IMR-90 (cell line): Measurements from ENCODE around the gene NMRAL1. TPM values are rescaled to one million over a fixed set of nuclear protein-coding genes. Genes with fewer than 3 reads are reported as not detected.

ENCODE experiments used
- ATAC-seq: fragments of 200-7000 bp; cut with Tn5 transposase; 2 replicates; pipeline ENCODE4 v1.9.1; 2020; ENCODE audit warnings: low read depth, mild to moderate bottlenecking, moderate library complexity
- BruUV-seq: library from RNA; stranded (reverse); fragments of 400-500 nt; replicated peaks from 2 replicates; lab custom pipeline; 2021; lab: Mats Ljungman, UMichigan
- CTCF ChIA-PET: fragments of 300-600 bp; formaldehyde crosslinking; extraction: SDS; loops from one replicate; lab custom pipeline; 2021; ENCODE audit warnings: antibody characterized with exemption; lab: Yijun Ruan, JAX
- POLR2A ChIA-PET: fragments of 300-600 bp; sonication (Branson Sonifier 250); formaldehyde crosslinking; loops from one replicate; lab custom pipeline; 2022; ENCODE audit warnings: antibody characterized with exemption; ENCODE audit not compliant: unreplicated experiment; lab: Charles Lee
- DNase-seq: peaks from one replicate; pipeline ENCODE4 v3.0.0; 2013
- H2AFZ ChIP-seq: replicated peaks from 2 replicates; pipeline ENCODE3; 2013; ENCODE audit warnings: low read length, mild to moderate bottlenecking; ENCODE audit not compliant: poor library complexity
- H2AK5ac ChIP-seq: 2 replicates; pipeline ENCODE4 v1.6.1; 2013; ENCODE audit warnings: low read depth, low read length, inconsistent platforms
- H2AK9ac ChIP-seq: replicated peaks from 2 replicates; pipeline ENCODE3; 2013; ENCODE audit warnings: mild to moderate bottlenecking, low read depth, low read length, moderate library complexity; ENCODE audit not compliant: poor library complexity
- H2BK120ac ChIP-seq: 2 replicates; pipeline ENCODE4 v1.6.1; 2013; ENCODE audit warnings: low read depth, low read length, inconsistent platforms
- H2BK15ac ChIP-seq: 3 replicates; pipeline ENCODE4 v1.6.1; 2013; ENCODE audit warnings: low read depth, low read length, inconsistent platforms
- H2BK20ac ChIP-seq: 2 replicates; pipeline ENCODE4 v1.6.1; 2013; ENCODE audit warnings: low read depth, mild to moderate bottlenecking, inconsistent platforms, low read length, moderate library complexity
- H2BK5ac ChIP-seq: 2 replicates; pipeline ENCODE4 v1.6.1; 2013; ENCODE audit warnings: mild to moderate bottlenecking, low read depth, low read length, inconsistent platforms; ENCODE audit not compliant: poor library complexity, severe bottlenecking
- H3K14ac ChIP-seq: replicated peaks from 2 replicates; pipeline ENCODE4 v1.6.1; 2013; ENCODE audit warnings: low read depth, low read length, inconsistent platforms
- H3K18ac ChIP-seq: 2 replicates; pipeline ENCODE4 v1.6.1; 2013; ENCODE audit warnings: low read depth, low read length, control low read depth
- H3K23ac ChIP-seq: 2 replicates; pipeline ENCODE4 v1.6.1; 2013; ENCODE audit warnings: low read depth, low read length, inconsistent platforms
- H3K27ac ChIP-seq: 2 replicates; pipeline ENCODE4 v1.5.1; 2013; ENCODE audit warnings: mild to moderate bottlenecking, control low read depth, low read length; ENCODE audit not compliant: insufficient read depth
- H3K27me3 ChIP-seq: 2 replicates; pipeline ENCODE4 v1.6.1; 2013; ENCODE audit warnings: low read length; ENCODE audit not compliant: control insufficient read depth, insufficient read depth
- H3K36me3 ChIP-seq: 2 replicates; pipeline ENCODE4 v1.6.1; 2013; ENCODE audit warnings: low read length, mixed read lengths; ENCODE audit not compliant: control insufficient read depth, insufficient read depth
- H3K4ac ChIP-seq: 2 replicates; pipeline ENCODE4 v1.6.1; 2013; ENCODE audit warnings: low read depth, low read length, inconsistent platforms
- H3K4me1 ChIP-seq: 2 replicates; pipeline ENCODE4 v1.6.1; 2013; ENCODE audit warnings: low read length, mixed read lengths; ENCODE audit not compliant: control insufficient read depth, insufficient read depth
- H3K4me2 ChIP-seq: 2 replicates; pipeline ENCODE4 v1.6.1; 2013; ENCODE audit warnings: low read depth, mild to moderate bottlenecking, control low read depth, low read length, moderate library complexity
- H3K4me3 ChIP-seq: 2 replicates; pipeline ENCODE4 v1.5.1; 2013; ENCODE audit warnings: low read depth, mild to moderate bottlenecking, control low read depth, low read length, moderate library complexity; ENCODE audit not compliant: insufficient read depth
- H3K56ac ChIP-seq: 2 replicates; pipeline ENCODE4 v1.6.1; 2013; ENCODE audit warnings: low read length, inconsistent platforms; ENCODE audit not compliant: insufficient read depth; ENCODE audit errors: extremely low read depth
- H3K79me1 ChIP-seq, 2 experiments: 2 replicates each; pipeline ENCODE4 v1.6.1; 2013; ENCODE audit warnings: low read length in 2 of 2, inconsistent platforms in 1 of 2, low read depth in 1 of 2
- H3K9ac ChIP-seq: 2 replicates; pipeline ENCODE4 v1.6.1; 2013; ENCODE audit warnings: low read depth, low read length, control low read depth
- H3K9me1 ChIP-seq: 2 replicates; pipeline ENCODE4 v1.6.1; 2013; ENCODE audit warnings: low read length, inconsistent platforms; ENCODE audit not compliant: insufficient read depth
- H3K9me3 ChIP-seq: 2 replicates; pipeline ENCODE4 v1.6.1; 2013; ENCODE audit warnings: low read length; ENCODE audit not compliant: control insufficient read depth, insufficient read depth
- H4K20me1 ChIP-seq: 2 replicates; pipeline ENCODE4 v1.6.1; 2013; ENCODE audit warnings: low read length, inconsistent platforms; ENCODE audit not compliant: insufficient read depth
- H4K5ac ChIP-seq: 2 replicates; pipeline ENCODE4 v1.6.1; 2013; ENCODE audit warnings: mild to moderate bottlenecking, low read depth, low read length, control low read depth
- H4K8ac ChIP-seq, 2 experiments: 2 replicates each; pipeline ENCODE4 v1.6.1; 2013; ENCODE audit warnings: low read depth in 2 of 2, low read length in 2 of 2, control low read depth in 1 of 2, inconsistent platforms in 1 of 2
- H4K91ac ChIP-seq: 2 replicates; pipeline ENCODE4 v1.6.1; 2013; ENCODE audit warnings: low read depth, low read length, inconsistent platforms; ENCODE audit not compliant: insufficient read depth
- BHLHE40 ChIP-seq: fragments of 150-350 bp; IDR thresholded peaks from 2 replicates; pipeline ENCODE4 v1.6.1; 2016; ENCODE audit warnings: mild to moderate bottlenecking, low read depth, low read length
- CEBPB ChIP-seq: IDR thresholded peaks from 2 replicates; pipeline ENCODE4 v1.6.1; 2012; ENCODE audit warnings: low read depth, low read length, improper control_type of control experiment
- WGBS, 2 experiments: methylation state at CpG; one replicate each; pipeline versions ENCODE4 v1.1.5 to v1.1.7; 2013; ENCODE audit warnings: missing lambda C conversion rate in 2 of 2; ENCODE audit not compliant: insufficient read length in 1 of 2; ENCODE audit errors: extremely low coverage in 2 of 2; 5-methylcytosine and 5-hydroxymethylcytosine counted together
- dilution Hi-C: fragments of 300-500 bp; cut with HindIII; formaldehyde crosslinking; loops from one replicate; pipeline ENCODE4 v1.14.3; 2018; ENCODE audit warnings: low sequenced_read_pairs; ENCODE audit not compliant: unreplicated experiment
- in situ Hi-C: fragments of 300-500 bp; cut with MboI; formaldehyde crosslinking; loops from 3 replicates; pipeline ENCODE4 v1.14.3; 2019; ENCODE audit warnings: low sequenced_read_pairs, inconsistent platforms, mixed read lengths
- intact Hi-C: fragments of 100-400 bp; cut with micrococcal nuclease; formaldehyde crosslinking; loops from 2 replicates; pipeline ENCODE4 v1.10.0; 2022
- polyA plus RNA-seq, 3 experiments: library from polyadenylated mRNA; depleted of rRNA; stranded (reverse); fragments of >200 nt; gene quantifications; 2 replicates each; pipeline ENCODE4 v1.2.3, GENCODE V29; 2012; ENCODE audit warnings: low replicate concordance in 1 of 3
- total RNA-seq: library from RNA; depleted of rRNA; stranded (reverse); fragments of >200 nt; gene quantifications from 2 replicates; pipeline ENCODE4 v1.2.3, GENCODE V29; 2012

The NMRAL1 gene
- total and polyA plus RNA-seq, 2 of the 4 experiments (the other 2 are of a cell fraction), result 48.6 to 67.6 TPM

GRCh38 chr16:4481526-4481925, 7.1 kb upstream of the NMRAL1 start:
- DNase-seq (no peak), ATAC-seq (no peak)
- H3K36me3 ChIP-seq, result peaks cover 3% of the 10 kb centered on the region
- no CpG with 5 or more reads among the region's 2 CpGs for WGBS, 2 experiments
- BruUV-seq, result no TSS peak
- no peaks in the 10 kb centered on the region for H3K9me3 ChIP-seq
- H3K4me3 ChIP-seq, result no peak overlapping the region
- no peak overlapping the region for H2BK15ac ChIP-seq
- no peak overlapping the region for H2AK5ac ChIP-seq
- H3K18ac ChIP-seq, result no peak overlapping the region
- no peak overlapping the region for H4K91ac ChIP-seq
- peaks cover 5% of the 10 kb centered on the region; the same call in 1 of the 2 replicates for H3K4me1 ChIP-seq
- in situ Hi-C loops, result no loop called here
- no peak overlapping the region for H2BK120ac ChIP-seq
- H2AK9ac ChIP-seq, result no peak overlapping the region
- no peak overlapping the region for H2BK5ac ChIP-seq
- no peak overlapping the region for H4K8ac ChIP-seq
- POLR2A ChIA-PET, result no interaction called here
- intact Hi-C loops, result no loop called here
- H3K14ac ChIP-seq, result no peak overlapping the region
- CTCF ChIA-PET, result no interaction called here
- peaks cover 35 to 68% of the 10 kb centered on the region in 2 experiments for H3K79me1 ChIP-seq
- no peak overlapping the region for H3K4ac ChIP-seq
- H2BK20ac ChIP-seq, result no peak overlapping the region
- H2AFZ ChIP-seq, result no peak overlapping the region
- no peak overlapping the region for H3K9ac ChIP-seq
- dilution Hi-C loops, result no loop called here
- peak overlapping the region; percentile 17; the same call in 1 of the 2 replicates for H3K23ac ChIP-seq
- H4K5ac ChIP-seq, result no peak overlapping the region
- no peak overlapping the region for H3K4me2 ChIP-seq
- peaks cover 9% of the 10 kb centered on the region; the same call in 1 of the 2 replicates for H4K20me1 ChIP-seq
- H3K9me1 ChIP-seq, result 0 out of 2 replicates have a peak, but pooled peaks cover 9% of the 10 kb centered on the region
- H3K27me3 ChIP-seq, result no peaks in the 10 kb centered on the region
- no peak overlapping the region for H3K27ac ChIP-seq
- TF ChIP-seq CEBPB (peak; percentile 40; the same call in 1 of the 2 replicates), BHLHE40 (no peak)
- no peak overlapping the region for H3K56ac ChIP-seq
